H1 (cell line): ENCODE measurements around the gene DEPP1. TPM values are rescaled to one million over a fixed set of nuclear protein-coding genes. Genes with fewer than 3 reads are reported as not detected.

Source experiments
- BCL11A ChIP-seq, 2 experiments: IDR thresholded peaks; one replicate each; pipeline ENCODE4 v1.6.1; 2011; ENCODE audit warnings: low read depth in 2 of 2, low read length in 2 of 2, mild to moderate bottlenecking in 2 of 2
- BRCA1 ChIP-seq: IDR thresholded peaks from 2 replicates; pipeline ENCODE4 v1.6.1; 2012; ENCODE audit warnings: low read depth, low read length, improper control_type of control experiment
- CTCF ChIP-seq, 3 experiments: IDR thresholded peaks; 1 replicate in 2 of 3; 2 replicates in 1 of 3; pipeline versions ENCODE4 v1.5.1 to v1.6.1; 2011; ENCODE audit warnings: low read length in 3 of 3, mild to moderate bottlenecking in 3 of 3, inconsistent platforms in 2 of 3, low read depth in 1 of 3, moderate library complexity in 1 of 3; ENCODE audit not compliant: insufficient read depth in 1 of 3; ENCODE audit errors: control extremely low read depth in 1 of 3
- E2F6 ChIP-seq: IDR thresholded peaks from 2 replicates; pipeline ENCODE4 v1.6.1; 2012; ENCODE audit warnings: inconsistent platforms
- EGR1 ChIP-seq: IDR thresholded peaks from 2 replicates; pipeline ENCODE4 v1.6.1; 2011; ENCODE audit warnings: low read depth, low read length, borderline replicate concordance
- KDM4A ChIP-seq: IDR thresholded peaks from one replicate; pipeline ENCODE4 v1.7.1; 2012; ENCODE audit warnings: low read depth, mild to moderate bottlenecking, moderate library complexity, low read length, inconsistent platforms; ENCODE audit not compliant: severe bottlenecking
- NRF1 ChIP-seq: IDR thresholded peaks from 2 replicates; pipeline ENCODE4 v1.6.1; 2011; ENCODE audit warnings: mild to moderate bottlenecking, low read depth, low read length, improper control_type of control experiment
- POLR2A ChIP-seq, 2 experiments: IDR thresholded peaks; 1 replicate in 1 of 2; 2 replicates in 1 of 2; pipeline ENCODE4 v1.6.1; 2011; ENCODE audit warnings: low read depth in 2 of 2, low read length in 2 of 2, mild to moderate bottlenecking in 2 of 2; ENCODE audit errors: control extremely low read depth in 1 of 2
- RNF2 ChIP-seq: fragments of 200-900, 300-1000 bp; sonication (generic); IDR thresholded peaks from 2 replicates; pipeline ENCODE4 v1.7.1; 2016; ENCODE audit warnings: borderline replicate concordance, low read depth, mild to moderate bottlenecking, antibody characterized with exemption, low read length; ENCODE audit not compliant: poor library complexity, severe bottlenecking; ENCODE audit errors: missing control alignments
- SIX5 ChIP-seq: IDR thresholded peaks from 2 replicates; pipeline ENCODE4 v1.6.1; 2011; ENCODE audit warnings: mild to moderate bottlenecking, low read depth, low read length
- SP1 ChIP-seq: IDR thresholded peaks from 2 replicates; pipeline ENCODE4 v1.6.1; 2011; ENCODE audit warnings: low read depth, low read length
- TCF12 ChIP-seq: IDR thresholded peaks from 2 replicates; pipeline ENCODE4 v1.6.1; 2011; ENCODE audit warnings: low read depth, mild to moderate bottlenecking, low read length
- polyA plus RNA-seq, 7 experiments: library from polyadenylated mRNA; depleted of rRNA in 3 of 7; stranded (reverse) in 5 of 7; unstranded in 2 of 7; fragments of >200 nt in 5 of 7; fragments of 200-250 nt in 2 of 7; gene quantifications; 1 replicate in 5 of 7; 2 replicates in 1 of 7; 4 replicates in 1 of 7; pipeline versions ENCODE4 v1.2.1 to v1.2.3, GENCODE V29; 2011 to 2013; ENCODE audit warnings: missing spikeins in 2 of 7, mixed read lengths in 2 of 7
- total RNA-seq: library from RNA; stranded (reverse); fragmentation: NEBNext Ultra II Directional; extraction: Animal tissue kit (Norgen Biotek cat#: 25700); gene quantifications from 2 replicates; pipeline ENCODE4 v1.2.1, GENCODE V29; 2021

DEPP1 gene
- total and polyA plus RNA-seq, 2 of the 8 experiments (the other 6 are each of a cell fraction or from before 2014, with no cell fraction given), result 0.67 to 4.5 TPM

GRCh38 chr10:44959247-44960087, 19.1 kb downstream of the DEPP1 start, which contains the start of gene RASSF4 (continued):
- no peak for TF ChIP-seq BCL11A (IDR thresholded peaks at IDR 0.05; ENCODE audit: low read depth in 2 of 2, low read length in 2 of 2)
- no peak for TF ChIP-seq SIX5
- TF ChIP-seq SP1, result no peak
- no peak for TF ChIP-seq BRCA1
- peak; percentile 60 for TF ChIP-seq NRF1
- no peak for TF ChIP-seq CTCF (IDR thresholded peaks at IDR 0.05; ENCODE audit: control extremely low read depth in 1 of 3, insufficient read depth in 1 of 3, low read depth in 1 of 3, low read length in 3 of 3)
- 0 out of 2 replicates have a peak, but pooled peaks have one; percentile 30 for TF ChIP-seq TCF12
- peak in 1 of 2 experiments; percentile 75; a peak in 2 of 3 replicates for TF ChIP-seq POLR2A (IDR thresholded peaks at IDR 0.05; ENCODE audit: control extremely low read depth in 1 of 2, low read depth in 2 of 2, low read length in 2 of 2)
- TF ChIP-seq E2F6, result 0 out of 2 replicates have a peak, but pooled peaks have one; percentile 20
- no peak for TF ChIP-seq EGR1
- peak; percentile 34 for TF ChIP-seq KDM4A
- no peak for TF ChIP-seq RNF2
- TF ChIP-seq, all 59 proteins: peak for 10
